ENCODE data around the gene PTPN9. TPM values are rescaled to one million over a fixed set of nuclear protein-coding genes. Genes with fewer than 3 reads are reported as not detected.

Gene PTPN9
- 10 to 100 TPM; 12.3 to 12.9 TPM for total RNA-seq

DNA sequence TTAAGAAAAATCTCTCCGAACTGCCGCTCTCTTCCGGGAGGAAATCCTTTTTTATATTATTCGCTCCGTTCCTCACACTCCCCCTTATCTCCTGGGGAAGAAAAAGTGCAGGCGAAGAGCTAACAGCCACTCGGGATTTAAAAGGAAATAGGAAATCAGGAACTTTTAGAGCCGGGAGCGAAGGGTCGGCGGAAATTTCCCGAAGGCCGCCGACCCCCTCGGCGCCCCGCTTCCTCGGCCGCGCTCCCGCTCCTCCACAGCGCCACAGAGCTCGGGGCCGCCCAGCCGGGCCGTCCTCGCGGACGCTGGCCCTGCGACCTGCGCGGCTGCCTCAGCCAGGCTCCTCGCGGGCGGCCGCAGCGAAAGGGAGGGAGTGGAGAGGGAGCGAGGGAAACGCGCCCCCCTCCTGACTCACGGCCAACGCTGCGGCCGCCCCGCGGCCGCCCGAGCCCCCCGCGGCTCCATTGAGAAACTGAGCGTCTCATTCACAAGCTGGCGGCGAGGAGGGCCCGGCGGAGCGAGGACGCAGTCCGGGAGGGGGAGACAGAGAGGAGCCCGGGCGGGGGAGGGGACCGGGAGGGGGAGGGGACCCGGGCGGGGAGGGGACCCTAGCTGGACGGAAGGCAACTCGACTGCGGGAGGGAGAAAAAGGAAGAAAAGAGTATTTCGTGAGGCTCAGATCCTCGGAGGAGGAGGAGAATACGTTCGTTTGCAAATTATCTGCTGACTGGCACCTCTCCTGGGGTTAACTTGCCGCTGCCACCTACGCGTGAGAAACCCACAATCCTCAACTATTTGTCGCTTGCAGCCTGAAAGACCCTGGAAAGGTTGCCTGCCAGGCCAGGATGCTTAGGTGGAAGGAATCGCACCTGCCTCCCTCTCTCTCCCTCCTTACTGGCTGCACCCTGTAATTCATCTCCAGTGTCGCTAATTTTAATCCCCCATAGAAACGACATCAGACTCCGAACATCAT is at the start of gene PTPN9:
Gene PTPN9, minus strand, starts transcription at position 368 of the 973 bp plus-strand sequence. CDS start 539 bp downstream, outside the sequence.
- intact Hi-C loops (cut with micrococcal nuclease), result no loop called here
- peak; percentile 79 for DNase-seq
- TF ChIP-seq, protein P1, sequence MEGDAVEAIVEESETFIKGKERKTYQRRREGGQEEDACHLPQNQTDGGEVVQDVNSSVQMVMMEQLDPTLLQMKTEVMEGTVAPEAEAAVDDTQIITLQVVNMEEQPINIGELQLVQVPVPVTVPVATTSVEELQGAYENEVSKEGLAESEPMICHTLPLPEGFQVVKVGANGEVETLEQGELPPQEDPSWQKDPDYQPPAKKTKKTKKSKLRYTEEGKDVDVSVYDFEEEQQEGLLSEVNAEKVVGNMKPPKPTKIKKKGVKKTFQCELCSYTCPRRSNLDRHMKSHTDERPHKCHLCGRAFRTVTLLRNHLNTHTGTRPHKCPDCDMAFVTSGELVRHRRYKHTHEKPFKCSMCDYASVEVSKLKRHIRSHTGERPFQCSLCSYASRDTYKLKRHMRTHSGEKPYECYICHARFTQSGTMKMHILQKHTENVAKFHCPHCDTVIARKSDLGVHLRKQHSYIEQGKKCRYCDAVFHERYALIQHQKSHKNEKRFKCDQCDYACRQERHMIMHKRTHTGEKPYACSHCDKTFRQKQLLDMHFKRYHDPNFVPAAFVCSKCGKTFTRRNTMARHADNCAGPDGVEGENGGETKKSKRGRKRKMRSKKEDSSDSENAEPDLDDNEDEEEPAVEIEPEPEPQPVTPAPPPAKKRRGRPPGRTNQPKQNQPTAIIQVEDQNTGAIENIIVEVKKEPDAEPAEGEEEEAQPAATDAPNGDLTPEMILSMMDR (IDR thresholded peaks at IDR 0.05), result peak; percentile 71
- Mint-ChIP-seq H3K27me3 (no peaks in the 10 kb centered on the region), H3K9me3 (no peaks in the 10 kb centered on the region), H3K4me3 (peak within 1 kb of the TSS; percentile 88), H3K36me3 (ENCODE audit: low read depth) (peaks cover 5% of the 10 kb centered on the region), H3K27ac (peak within 1 kb of the TSS; percentile 91), H3K4me1 (ENCODE audit: low read depth) (peaks cover 18% of the 10 kb centered on the region)
- ChIA-PET CTCF (interaction anchor here (0.8 to 2.6 kb wide), 16 partner anchors 11 to 229 kb away, joined by 3 to 12 read pairs (median 4); partner anchors contain the start of genes IMP3, MAN2C1, SNUPN and SNX33), POLR2A (interaction anchor here (0.7 to 2.5 kb wide), 10 partner anchors 11 to 165 kb away, joined by 3 to 18 read pairs (median 4); partner anchors contain the start of genes IMP3, SIN3A and SNX33)
- ATAC-seq, result peak; percentile 89

DNA sequence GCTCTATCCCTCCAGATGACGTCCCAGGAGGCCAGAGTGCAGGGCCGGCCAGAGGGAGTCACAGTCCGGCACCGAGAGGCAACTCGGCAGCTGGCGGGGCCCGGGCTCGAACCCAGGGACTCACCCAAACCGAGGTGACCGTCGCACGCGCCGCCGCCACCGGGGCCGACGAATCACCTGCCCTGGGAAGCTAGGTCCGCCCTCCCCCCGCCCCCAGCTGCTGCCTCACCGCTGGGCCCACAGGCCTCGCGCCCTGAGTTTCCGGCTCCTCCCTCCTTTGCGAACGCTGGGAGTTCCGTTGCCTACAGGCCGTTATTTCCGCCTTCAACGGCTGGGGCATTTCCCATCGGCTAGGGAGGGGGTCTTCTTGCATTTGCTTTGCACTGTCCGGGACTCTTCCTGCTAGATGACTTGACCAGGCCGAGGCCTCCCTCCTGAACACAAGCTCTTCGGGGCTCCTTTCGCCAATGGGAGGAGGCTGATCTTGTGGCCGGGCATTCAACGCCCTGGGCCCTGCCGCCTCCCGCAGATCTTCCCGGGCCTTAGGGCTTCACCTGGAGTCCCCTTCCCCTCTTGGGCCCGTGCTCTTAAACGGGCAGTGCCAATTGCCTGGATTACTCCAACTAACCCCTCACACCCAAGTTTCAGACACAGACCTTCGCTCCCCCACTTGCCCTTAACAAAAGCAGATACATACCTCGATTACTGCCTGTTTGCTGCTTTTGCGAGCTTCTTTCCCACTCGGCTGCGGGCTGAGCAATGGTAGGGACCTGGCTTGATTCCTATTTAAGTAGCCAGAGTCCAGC is 46.6 kb upstream of the PTPN9 start, which contains the start of gene SNUPN:
Gene SNUPN, minus strand, starts transcription at position 184 of the 806 bp plus-strand sequence. CDS start 4,674 bp downstream, outside the sequence.
- POLR2A ChIA-PET, result interaction anchor here (0.6 to 3.5 kb wide), 13 partner anchors 9 to 277 kb away, joined by 3 to 64 read pairs (median 4); partner anchors contain the start of genes IMP3, SIN3A and SNX33

DNA sequence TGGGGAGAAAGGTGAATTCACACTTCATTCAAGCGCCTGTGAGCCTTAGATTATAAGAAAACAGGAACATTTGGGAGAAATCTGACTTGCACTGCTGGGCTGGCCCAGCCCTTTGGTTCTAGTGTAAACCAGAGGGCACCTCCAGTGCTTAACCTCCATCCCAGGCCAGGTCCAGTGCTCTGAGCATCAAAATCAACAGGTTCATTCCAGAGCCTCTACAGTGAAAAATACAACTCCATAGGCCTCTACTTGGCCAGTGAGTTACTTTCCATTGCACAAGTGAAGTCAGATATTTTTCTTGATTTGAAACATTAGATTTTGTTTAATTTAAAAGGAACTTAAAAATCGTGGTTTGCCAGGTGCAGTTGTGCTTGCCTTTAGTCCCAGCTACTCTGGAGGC is 43.4 kb upstream of the PTPN9 start:
- H3K4me1 Mint-ChIP-seq (ENCODE audit: low read depth), result peaks cover 47% of the 10 kb centered on the region

More for the DNA sequence above, 46.6 kb upstream of the PTPN9 start, which contains the start of gene SNUPN:
- intact Hi-C loops (cut with micrococcal nuclease), result no loop called here
- peak within 1 kb of the TSS; percentile 94 for H3K4me3 Mint-ChIP-seq
- H3K36me3 Mint-ChIP-seq (ENCODE audit: low read depth), result peaks cover 12% of the 10 kb centered on the region
- CTCF ChIA-PET, result interaction anchor here (0.7 to 2.0 kb wide), 8 partner anchors 14 to 258 kb away, joined by 3 to 17 read pairs (median 4); partner anchors contain the start of genes IMP3, PTPN9 and SNX33
- DNase-seq (peak; percentile 97), ATAC-seq (peak; percentile 91)
- H3K27me3 Mint-ChIP-seq, result no peaks in the 10 kb centered on the region
- peak within 1 kb of the TSS; percentile 98 for H3K27ac Mint-ChIP-seq
- TF ChIP-seq, protein P1 (IDR thresholded peaks at IDR 0.05), result no peak
- no peaks in the 10 kb centered on the region for H3K9me3 Mint-ChIP-seq
- peaks cover 36% of the 10 kb centered on the region for H3K4me1 Mint-ChIP-seq (ENCODE audit: low read depth)

DNA sequence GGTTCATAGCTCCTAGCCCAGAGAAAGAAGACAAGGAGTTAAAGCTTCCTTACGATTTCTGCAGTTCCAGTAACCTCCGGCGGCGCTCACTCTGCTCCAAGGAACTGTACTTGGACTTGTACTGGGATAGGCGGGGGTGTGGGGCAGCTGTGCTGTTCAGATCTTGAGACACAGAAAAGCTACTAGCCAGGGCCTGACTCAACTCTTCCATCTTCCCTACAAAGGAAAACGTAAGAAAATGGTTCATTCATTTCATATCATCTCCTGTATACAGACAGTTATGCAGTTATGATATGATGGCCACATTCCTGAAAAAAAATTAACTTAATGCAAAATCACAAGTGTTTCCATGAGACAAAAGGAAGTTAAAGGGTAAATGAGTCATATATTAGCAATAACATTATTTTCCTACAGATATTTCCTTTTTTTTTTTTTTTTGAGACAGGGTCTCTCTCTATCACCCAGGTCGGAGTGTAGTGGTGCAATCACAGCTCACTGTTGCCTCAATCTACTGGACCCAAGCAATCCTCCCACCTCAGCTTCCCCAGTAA is 41.8 kb upstream of the PTPN9 start:
- POLR2A ChIA-PET, result interaction anchor here (0.6 to 1.3 kb wide), 3 partner anchors 17 to 73 kb away, joined by 3 read pairs; no protein-coding TSS in a partner anchor
- Mint-ChIP-seq H3K4me3 (peak overlapping the region; percentile 2), H3K4me1 (ENCODE audit: low read depth) (peaks cover 37% of the 10 kb centered on the region), H3K9me3 (no peaks in the 10 kb centered on the region), H3K36me3 (ENCODE audit: low read depth) (peaks cover 33% of the 10 kb centered on the region), H3K27ac (peak overlapping the region; percentile 88), H3K27me3 (no peaks in the 10 kb centered on the region)
- TF ChIP-seq, protein P1 (IDR thresholded peaks at IDR 0.05), result no peak
- intact Hi-C loops (cut with micrococcal nuclease), result no loop called here
- no peak for ATAC-seq
- CTCF ChIA-PET, result interaction anchor here (0.6 to 1.7 kb wide), 4 partner anchors 13 to 42 kb away, joined by 3 read pairs; partner anchors contain the start of gene SNX33
- DNase-seq, result peak; percentile 30

More for the DNA sequence above, 43.4 kb upstream of the PTPN9 start:
- intact Hi-C loops (cut with micrococcal nuclease), result no loop called here
- POLR2A ChIA-PET, result interaction anchor here (3.3 kb wide), 1 partner anchor 18 kb away, joined by 10 read pairs; the partner anchor contains the start of gene IMP3
- H3K9me3 Mint-ChIP-seq, result no peaks in the 10 kb centered on the region
- peaks cover 23% of the 10 kb centered on the region for H3K36me3 Mint-ChIP-seq (ENCODE audit: low read depth)
- no peak for DNase-seq
- TF ChIP-seq, protein P1 (IDR thresholded peaks at IDR 0.05), result no peak
- peak overlapping the region; percentile 77 for H3K27ac Mint-ChIP-seq
- no peak for ATAC-seq
- no peaks in the 10 kb centered on the region for H3K27me3 Mint-ChIP-seq
- CTCF ChIA-PET, result no interaction called here
- no peak overlapping the region for H3K4me3 Mint-ChIP-seq

Measured in activated CD8-positive, alpha-beta T cell treated with anti-CD3 and anti-CD28 coated beads for 36 hours (primary cell).